Measurements from ENCODE around the gene SNCAIP. TPM values are rescaled to one million over a fixed set of nuclear protein-coding genes. Genes with fewer than 3 reads are reported as not detected.

SNCAIP gene
- total RNA-seq, 1 donor from 2014 or later = 4.4 TPM

DNA sequence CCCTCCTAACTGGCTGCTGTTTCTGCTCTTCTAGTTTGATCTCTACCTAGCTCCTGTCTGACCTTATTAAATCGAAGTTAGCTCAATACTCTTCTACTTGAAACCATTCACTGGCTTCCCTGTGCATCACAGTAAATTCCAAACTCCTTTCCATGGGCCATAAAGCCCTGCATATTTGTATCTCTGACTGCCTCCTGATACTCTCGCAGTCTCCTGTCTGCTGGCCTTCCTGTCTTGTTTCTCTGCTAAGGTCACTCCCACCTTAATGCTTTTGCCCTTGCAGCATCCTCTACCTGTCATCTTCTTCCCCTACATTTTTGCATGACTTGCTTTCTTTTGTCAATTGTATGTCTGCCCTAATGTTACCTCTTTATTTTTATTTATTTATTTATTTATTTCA lies 44.8 kb downstream of the SNCAIP start:
- no peaks in the 10 kb centered on the region for H3K9me3 ChIP-seq
- no peak overlapping the region for H3K4me3 ChIP-seq
- no peaks in the 10 kb centered on the region for H3K27me3 ChIP-seq (ENCODE audit: low read depth)
- TF ChIP-seq, protein P1, sequence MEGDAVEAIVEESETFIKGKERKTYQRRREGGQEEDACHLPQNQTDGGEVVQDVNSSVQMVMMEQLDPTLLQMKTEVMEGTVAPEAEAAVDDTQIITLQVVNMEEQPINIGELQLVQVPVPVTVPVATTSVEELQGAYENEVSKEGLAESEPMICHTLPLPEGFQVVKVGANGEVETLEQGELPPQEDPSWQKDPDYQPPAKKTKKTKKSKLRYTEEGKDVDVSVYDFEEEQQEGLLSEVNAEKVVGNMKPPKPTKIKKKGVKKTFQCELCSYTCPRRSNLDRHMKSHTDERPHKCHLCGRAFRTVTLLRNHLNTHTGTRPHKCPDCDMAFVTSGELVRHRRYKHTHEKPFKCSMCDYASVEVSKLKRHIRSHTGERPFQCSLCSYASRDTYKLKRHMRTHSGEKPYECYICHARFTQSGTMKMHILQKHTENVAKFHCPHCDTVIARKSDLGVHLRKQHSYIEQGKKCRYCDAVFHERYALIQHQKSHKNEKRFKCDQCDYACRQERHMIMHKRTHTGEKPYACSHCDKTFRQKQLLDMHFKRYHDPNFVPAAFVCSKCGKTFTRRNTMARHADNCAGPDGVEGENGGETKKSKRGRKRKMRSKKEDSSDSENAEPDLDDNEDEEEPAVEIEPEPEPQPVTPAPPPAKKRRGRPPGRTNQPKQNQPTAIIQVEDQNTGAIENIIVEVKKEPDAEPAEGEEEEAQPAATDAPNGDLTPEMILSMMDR (IDR thresholded peaks at IDR 0.05) = no peak
- H3K27ac ChIP-seq = no peak overlapping the region
- DNase-seq = no peak
- H3K36me3 ChIP-seq = no peaks in the 10 kb centered on the region
- intact Hi-C loops (cut with DNase I) = no loop called here
- no peak for ATAC-seq
- no peaks in the 10 kb centered on the region for H3K4me1 ChIP-seq

- Histone ChIP-seq H3K27ac (no peak overlapping the region), H3K4me1 (no peaks in the 10 kb centered on the region), H3K9me3 (no peaks in the 10 kb centered on the region), H3K27me3 (ENCODE audit: low read depth) (no peaks in the 10 kb centered on the region), H3K4me3 (no peak overlapping the region), H3K36me3 (no peaks in the 10 kb centered on the region)
- ATAC-seq (no peak), DNase-seq (no peak)
- intact Hi-C loops (cut with DNase I) = no loop called here
- TF ChIP-seq, protein P1 (IDR thresholded peaks at IDR 0.05) = no peak
Measured at GRCh38 chr5:122358372-122358979, 46.4 kb downstream of the SNCAIP start.

GRCh38 chr5:122362361-122362760 lies 50.3 kb downstream of the SNCAIP start:
- peak in 1 of 2 donors; percentile 72 for ATAC-seq

GRCh38 chr5:122363623-122364022 lies 51.6 kb downstream of the SNCAIP start:
- Histone ChIP-seq H3K36me3 (no peaks in the 10 kb centered on the region), H3K27me3 (ENCODE audit: low read depth) (no peaks in the 10 kb centered on the region), H3K4me1 (no peaks in the 10 kb centered on the region), H3K9me3 (no peaks in the 10 kb centered on the region), H3K4me3 (no peak overlapping the region), H3K27ac (no peak overlapping the region)
- ATAC-seq (no peak), DNase-seq (no peak)
- TF ChIP-seq, protein P1 (IDR thresholded peaks at IDR 0.05) = no peak
- intact Hi-C loops (cut with DNase I) = no loop called here

More at GRCh38 chr5:122362361-122362760, 50.3 kb downstream of the SNCAIP start:
- Histone ChIP-seq H3K4me1 (no peaks in the 10 kb centered on the region), H3K36me3 (no peaks in the 10 kb centered on the region), H3K27me3 (ENCODE audit: low read depth) (no peaks in the 10 kb centered on the region), H3K27ac (no peak overlapping the region), H3K9me3 (no peaks in the 10 kb centered on the region), H3K4me3 (no peak overlapping the region)
- no peak for DNase-seq
- intact Hi-C loops (cut with DNase I) = no loop called here
- TF ChIP-seq, protein P1 (IDR thresholded peaks at IDR 0.05) = no peak

DNA sequence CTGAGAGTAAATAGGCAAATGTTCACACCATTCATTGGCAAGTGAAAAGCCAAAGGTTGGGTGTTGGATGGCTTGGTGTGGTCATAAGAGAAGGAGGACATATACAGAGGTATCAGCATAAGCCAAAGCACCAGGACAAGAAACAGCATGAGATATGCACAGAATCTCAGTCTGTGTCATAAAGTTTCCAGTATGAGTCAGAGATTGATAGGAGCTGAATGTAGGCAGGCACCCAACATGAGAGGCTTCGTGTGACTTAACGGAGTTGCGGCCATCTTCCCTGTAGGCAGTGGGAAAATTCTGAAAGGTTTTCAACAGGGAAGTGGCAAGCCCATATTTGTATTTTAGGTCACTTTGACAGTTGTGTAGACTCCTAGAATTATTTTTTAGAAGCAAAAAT lies 54.5 kb downstream of the SNCAIP start:
- Histone ChIP-seq H3K4me3 (no peak overlapping the region), H3K36me3 (no peaks in the 10 kb centered on the region), H3K4me1 (no peaks in the 10 kb centered on the region), H3K27me3 (ENCODE audit: low read depth) (no peaks in the 10 kb centered on the region), H3K27ac (no peak overlapping the region), H3K9me3 (no peaks in the 10 kb centered on the region)
- no peak for ATAC-seq
- no peak for DNase-seq
- TF ChIP-seq, protein P1 (IDR thresholded peaks at IDR 0.05) = no peak
- intact Hi-C loops (cut with DNase I) = no loop called here

All from lower lobe of right lung (tissue), 2 donors.